Fibroblast of lung (primary cell): ENCODE measurements around the gene HECTD4. TPM values are rescaled to one million over a fixed set of nuclear protein-coding genes. Genes with fewer than 3 reads are reported as not detected.
"Not testable (repeated sequence)": the region's sequence is repeated elsewhere in the genome, so short reads cannot be mapped to it uniquely, and the experiment has no call there.

Experiments used
- DNase-seq, 2 donors: peaks; one replicate each; pipeline versions ENCODE4 v3.0.0 to v3.0.0-alpha.2; 2010; ENCODE audit warnings: low read depth in 2 of 2
- H2AFZ ChIP-seq: 2 replicates; pipeline ENCODE4 v1.5.1; 2012; ENCODE audit warnings: low read length, control low read depth, inconsistent platforms
- H3K27ac ChIP-seq: 2 replicates; pipeline ENCODE4 v1.5.1; 2011; ENCODE audit warnings: low read length, control low read depth; ENCODE audit not compliant: insufficient read depth
- H3K27me3 ChIP-seq: 2 replicates; pipeline ENCODE4 v1.5.1; 2011; ENCODE audit warnings: mild to moderate bottlenecking, low read length; ENCODE audit not compliant: control insufficient read depth, insufficient read depth
- H3K36me3 ChIP-seq: 2 replicates; pipeline ENCODE4 v1.5.1; 2011; ENCODE audit warnings: low read length; ENCODE audit not compliant: control insufficient read depth, insufficient read depth
- H3K4me1 ChIP-seq: 2 replicates; pipeline ENCODE4 v1.5.1; 2011; ENCODE audit warnings: low read length; ENCODE audit not compliant: control insufficient read depth, insufficient read depth; ENCODE audit errors: extremely low read depth
- H3K4me2 ChIP-seq: 2 replicates; pipeline ENCODE4 v1.5.1; 2011; ENCODE audit warnings: low read length, control low read depth; ENCODE audit not compliant: insufficient read depth; ENCODE audit errors: extremely low read depth
- H3K4me3 ChIP-seq, 4 experiments: fragments of 200-600 bp in 1 of 4; sonication (generic) in 1 of 4; replicated peaks in 1 of 4; 2 replicates each; pipeline ENCODE4 v1.5.1; 2011 to 2016; ENCODE audit warnings: low read length in 4 of 4, low read depth in 3 of 4, mild to moderate bottlenecking in 3 of 4, control low read depth in 2 of 4, inconsistent platforms in 1 of 4, mixed read lengths in 1 of 4; ENCODE audit not compliant: insufficient read depth in 1 of 4; ENCODE audit errors: control extremely low read depth in 1 of 4
- H3K79me2 ChIP-seq: 2 replicates; pipeline ENCODE4 v1.5.1; 2012; ENCODE audit warnings: mild to moderate bottlenecking, low read length, inconsistent platforms; ENCODE audit not compliant: control insufficient read depth, insufficient read depth
- H3K9ac ChIP-seq: 2 replicates; pipeline ENCODE4 v1.5.1; 2011; ENCODE audit warnings: mild to moderate bottlenecking, low read length, control low read depth; ENCODE audit not compliant: insufficient read depth
- H3K9me3 ChIP-seq: 2 replicates; pipeline ENCODE4 v1.5.1; 2012; ENCODE audit warnings: low read depth, low read length; ENCODE audit not compliant: control insufficient read depth, insufficient read depth
- H4K20me1 ChIP-seq: 2 replicates; pipeline ENCODE4 v1.5.1; 2011; ENCODE audit warnings: low read length; ENCODE audit not compliant: control insufficient read depth, insufficient read depth; ENCODE audit errors: extremely low read depth
- CTCF ChIP-seq, 2 donors: IDR thresholded peaks in 1 of 2; conservative IDR thresholded peaks in 1 of 2; 1 replicate in 1 of 2; 2 replicates in 1 of 2; pipeline ENCODE4 v1.5.1; 2011 to 2012; ENCODE audit warnings: low read length in 2 of 2, control low read depth in 1 of 2, inconsistent platforms in 1 of 2, low read depth in 1 of 2, mild to moderate bottlenecking in 1 of 2
- EZH2 ChIP-seq: IDR thresholded peaks from 2 replicates; pipeline ENCODE4 v1.5.1; 2012; ENCODE audit warnings: low read length, control low read depth, mild to moderate bottlenecking; ENCODE audit errors: missing control alignments
- polyA plus RNA-seq, 2 donors: library from polyadenylated mRNA; depleted of rRNA in 1 of 2; stranded (reverse) in 1 of 2; unstranded in 1 of 2; fragments of >200 nt; gene quantifications; 2 replicates each; pipeline ENCODE4 v1.2.1, GENCODE V29; 2011 to 2012; ENCODE audit warnings: missing spikeins in 1 of 2
- total RNA-seq: library from RNA; depleted of rRNA; stranded (reverse); fragments of >200 nt; gene quantifications from 2 replicates; pipeline ENCODE4 v1.2.1, GENCODE V29; 2014

The HECTD4 gene
- total and polyA plus RNA-seq, 2 donors (not counting 1 experiment from before 2014, with no cell fraction given), result 5.1 to 31.7 TPM

GRCh38 chr12:112419297-112420133 lies 37.3 kb upstream of the HECTD4 start:
- peak overlapping the region; percentile 87 for H3K4me2 ChIP-seq
- H3K4me3 ChIP-seq, result peak overlapping the region; percentile 78 to 93 (median 87)
- peak overlapping the region; percentile 99 for H3K9ac ChIP-seq
- no peaks in the 10 kb centered on the region for H3K27me3 ChIP-seq
- peak overlapping the region; percentile 92 for H3K27ac ChIP-seq
- TF ChIP-seq CTCF (conservative IDR thresholded peaks at IDR 0.05 in 1 of 2, IDR thresholded peaks at IDR 0.05 in 1 of 2; ENCODE audit: low read depth in 1 of 2, low read length in 2 of 2) (no peak), EZH2 (no peak)
- DNase-seq, result peak; percentile 78 to 83
- H3K79me2 ChIP-seq, result peaks cover 53% of the 10 kb centered on the region
- H3K4me1 ChIP-seq, result peaks cover 4% of the 10 kb centered on the region
- H2AFZ ChIP-seq, result peak overlapping the region; percentile 39
- H3K9me3 ChIP-seq, result no peaks in the 10 kb centered on the region
- H4K20me1 ChIP-seq, result no peaks in the 10 kb centered on the region
- H3K36me3 ChIP-seq, result no peaks in the 10 kb centered on the region

- peak; percentile 73 to 80 for DNase-seq
- H3K27me3 ChIP-seq, result no peaks in the 10 kb centered on the region
- peak within 1 kb of the TSS; percentile 92 for H3K27ac ChIP-seq
- H3K4me1 ChIP-seq, result peaks cover 4% of the 10 kb centered on the region
- peak within 1 kb of the TSS; percentile 78 to 93 (median 87) for H3K4me3 ChIP-seq
- peaks cover 45% of the 10 kb centered on the region for H3K79me2 ChIP-seq
- H3K9ac ChIP-seq, result peak within 1 kb of the TSS; percentile 99
- TF ChIP-seq CTCF (conservative IDR thresholded peaks at IDR 0.05 in 1 of 2, IDR thresholded peaks at IDR 0.05 in 1 of 2; ENCODE audit: low read depth in 1 of 2, low read length in 2 of 2), result peak in 1 of 2 donors; percentile 35
- no peak for TF ChIP-seq EZH2
- no peaks in the 10 kb centered on the region for H4K20me1 ChIP-seq
- peak within 1 kb of the TSS; percentile 81 for H2AFZ ChIP-seq
- no peaks in the 10 kb centered on the region for H3K9me3 ChIP-seq
- peak within 1 kb of the TSS; percentile 87 for H3K4me2 ChIP-seq
- no peaks in the 10 kb centered on the region for H3K36me3 ChIP-seq
Observed at GRCh38 chr12:112418608-112419296, 36.5 kb upstream of the HECTD4 start, which contains the start of gene PTPN11. PTPN11 (plus strand) TSS chr12:112418947; CDS start chr12:112419112, 165 bp downstream.

GRCh38 chr12:112418273-112418607 lies 36.0 kb upstream of the HECTD4 start:
- no peaks in the 10 kb centered on the region for H3K27me3 ChIP-seq
- H2AFZ ChIP-seq, result peak overlapping the region; percentile 81
- H4K20me1 ChIP-seq, result no peaks in the 10 kb centered on the region
- H3K9ac ChIP-seq, result peak overlapping the region; percentile 99
- no peaks in the 10 kb centered on the region for H3K9me3 ChIP-seq
- no peak for DNase-seq
- H3K36me3 ChIP-seq, result no peaks in the 10 kb centered on the region
- H3K4me1 ChIP-seq, result peaks cover 4% of the 10 kb centered on the region
- H3K4me2 ChIP-seq, result peak overlapping the region; percentile 67
- peak overlapping the region; percentile 78 to 93 (median 86) for H3K4me3 ChIP-seq
- H3K27ac ChIP-seq, result peak overlapping the region; percentile 92
- peaks cover 40% of the 10 kb centered on the region for H3K79me2 ChIP-seq
- TF ChIP-seq CTCF (conservative IDR thresholded peaks at IDR 0.05 in 1 of 2, IDR thresholded peaks at IDR 0.05 in 1 of 2; ENCODE audit: low read depth in 1 of 2, low read length in 2 of 2) (no peak), EZH2 (no peak)

GRCh38 chr12:112415457-112415856 lies 33.2 kb upstream of the HECTD4 start:
- H3K4me1 ChIP-seq, H3K27me3 ChIP-seq, H3K4me2 ChIP-seq, H3K36me3 ChIP-seq, H3K9ac ChIP-seq, H2AFZ ChIP-seq, H3K27ac ChIP-seq, H3K4me3 ChIP-seq, H4K20me1 ChIP-seq, H3K9me3 ChIP-seq, DNase-seq: not testable (repeated sequence)
- peaks cover 12% of the 10 kb centered on the region for H3K79me2 ChIP-seq
